ENCODE data around the gene HVCN1.

DNA sequence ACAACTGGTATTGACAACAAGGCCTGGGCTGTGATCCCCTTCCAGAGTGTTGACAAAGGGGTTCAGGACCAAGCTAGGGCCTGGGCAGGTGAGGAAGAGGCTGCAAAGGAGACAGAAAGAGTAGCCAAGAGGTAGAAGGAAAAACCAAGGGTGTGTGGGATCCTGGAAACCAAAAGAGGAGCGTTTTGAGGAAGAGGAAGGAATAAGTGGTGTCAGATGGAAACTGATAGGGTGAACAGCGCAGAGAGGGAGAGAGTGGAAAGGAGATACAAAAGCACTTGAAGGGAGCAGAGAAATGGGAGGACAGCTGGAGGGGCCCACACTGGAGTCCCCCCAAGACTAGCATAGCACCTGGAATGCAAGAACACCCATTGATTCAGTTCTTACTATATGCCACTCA is 8.3 kb upstream of the HVCN1 start:
- no peak for TF ChIP-seq NFIC (IDR thresholded peaks at IDR 0.05)
- TF ChIP-seq TAF1 (IDR thresholded peaks at IDR 0.05; ENCODE audit: low read depth): no peak

Measured in Ishikawa (cell line).